BJ (cell line): ENCODE data around the gene MYO7B. TPM values are rescaled to one million over a fixed set of nuclear protein-coding genes. Genes with fewer than 3 reads are reported as not detected.

ENCODE experiments used
- CTCF ChIA-PET: fragments of 350-600 bp; formaldehyde crosslinking; extraction: SDS; loops from one replicate; lab custom pipeline; 2021; ENCODE audit warnings: antibody characterized with exemption, inconsistent platforms; lab: Yijun Ruan, JAX
- POLR2A ChIA-PET: fragments of 300-600 bp; sonication (Branson Sonifier 250); formaldehyde crosslinking; extraction: SDS; loops from one replicate; lab custom pipeline; 2021; ENCODE audit warnings: antibody characterized with exemption; lab: Charles Lee
- DNase-seq: peaks from one replicate; pipeline ENCODE4 v3.0.0-alpha.2; 2011; ENCODE audit warnings: low read depth
- H3K27me3 ChIP-seq: 2 replicates; pipeline ENCODE4 v1.6.0; 2011; ENCODE audit warnings: low read length; ENCODE audit not compliant: control insufficient read depth, insufficient read depth
- H3K36me3 ChIP-seq: 2 replicates; pipeline ENCODE4 v1.5.1; 2011; ENCODE audit warnings: low read length; ENCODE audit not compliant: control insufficient read depth, insufficient read depth
- H3K4me3 ChIP-seq: 2 replicates; pipeline ENCODE4 v1.5.1; 2011; ENCODE audit warnings: low read depth, mild to moderate bottlenecking, control low read depth, low read length
- polyA plus RNA-seq: library from polyadenylated mRNA; depleted of rRNA; stranded (reverse); fragments of >200 nt; gene quantifications from 2 replicates; pipeline ENCODE4 v1.2.3, GENCODE V29; 2011
- TF ChIP-seq, protein P1 (sequence below): IDR thresholded peaks from 2 replicates; pipeline ENCODE4 v1.5.1; 2011; ENCODE audit warnings: low read depth, mild to moderate bottlenecking, control low read depth, inconsistent platforms, low read length, moderate library complexity; ENCODE audit not compliant: insufficient read depth

MYO7B gene
- polyA plus RNA-seq, 1 experiment, result 0.36 TPM

- H3K27me3 ChIP-seq, result no peaks in the 10 kb centered on the region
- ChIA-PET POLR2A (no interaction called here), CTCF (interaction anchor here (1.4 to 2.8 kb wide), 2 partner anchors 30 to 54 kb away, joined by 3 to 14 read pairs; partner anchors contain the start of gene LIMS2)
- H3K4me3 ChIP-seq, result no peak overlapping the region
- DNase-seq, result no peak
- TF ChIP-seq, protein P1, sequence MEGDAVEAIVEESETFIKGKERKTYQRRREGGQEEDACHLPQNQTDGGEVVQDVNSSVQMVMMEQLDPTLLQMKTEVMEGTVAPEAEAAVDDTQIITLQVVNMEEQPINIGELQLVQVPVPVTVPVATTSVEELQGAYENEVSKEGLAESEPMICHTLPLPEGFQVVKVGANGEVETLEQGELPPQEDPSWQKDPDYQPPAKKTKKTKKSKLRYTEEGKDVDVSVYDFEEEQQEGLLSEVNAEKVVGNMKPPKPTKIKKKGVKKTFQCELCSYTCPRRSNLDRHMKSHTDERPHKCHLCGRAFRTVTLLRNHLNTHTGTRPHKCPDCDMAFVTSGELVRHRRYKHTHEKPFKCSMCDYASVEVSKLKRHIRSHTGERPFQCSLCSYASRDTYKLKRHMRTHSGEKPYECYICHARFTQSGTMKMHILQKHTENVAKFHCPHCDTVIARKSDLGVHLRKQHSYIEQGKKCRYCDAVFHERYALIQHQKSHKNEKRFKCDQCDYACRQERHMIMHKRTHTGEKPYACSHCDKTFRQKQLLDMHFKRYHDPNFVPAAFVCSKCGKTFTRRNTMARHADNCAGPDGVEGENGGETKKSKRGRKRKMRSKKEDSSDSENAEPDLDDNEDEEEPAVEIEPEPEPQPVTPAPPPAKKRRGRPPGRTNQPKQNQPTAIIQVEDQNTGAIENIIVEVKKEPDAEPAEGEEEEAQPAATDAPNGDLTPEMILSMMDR, result no peak
- peaks cover 4% of the 10 kb centered on the region for H3K36me3 ChIP-seq
These were observed 109.5 kb downstream of the MYO7B start for GRCh38 chr2:127645026-127645394.

DNA sequence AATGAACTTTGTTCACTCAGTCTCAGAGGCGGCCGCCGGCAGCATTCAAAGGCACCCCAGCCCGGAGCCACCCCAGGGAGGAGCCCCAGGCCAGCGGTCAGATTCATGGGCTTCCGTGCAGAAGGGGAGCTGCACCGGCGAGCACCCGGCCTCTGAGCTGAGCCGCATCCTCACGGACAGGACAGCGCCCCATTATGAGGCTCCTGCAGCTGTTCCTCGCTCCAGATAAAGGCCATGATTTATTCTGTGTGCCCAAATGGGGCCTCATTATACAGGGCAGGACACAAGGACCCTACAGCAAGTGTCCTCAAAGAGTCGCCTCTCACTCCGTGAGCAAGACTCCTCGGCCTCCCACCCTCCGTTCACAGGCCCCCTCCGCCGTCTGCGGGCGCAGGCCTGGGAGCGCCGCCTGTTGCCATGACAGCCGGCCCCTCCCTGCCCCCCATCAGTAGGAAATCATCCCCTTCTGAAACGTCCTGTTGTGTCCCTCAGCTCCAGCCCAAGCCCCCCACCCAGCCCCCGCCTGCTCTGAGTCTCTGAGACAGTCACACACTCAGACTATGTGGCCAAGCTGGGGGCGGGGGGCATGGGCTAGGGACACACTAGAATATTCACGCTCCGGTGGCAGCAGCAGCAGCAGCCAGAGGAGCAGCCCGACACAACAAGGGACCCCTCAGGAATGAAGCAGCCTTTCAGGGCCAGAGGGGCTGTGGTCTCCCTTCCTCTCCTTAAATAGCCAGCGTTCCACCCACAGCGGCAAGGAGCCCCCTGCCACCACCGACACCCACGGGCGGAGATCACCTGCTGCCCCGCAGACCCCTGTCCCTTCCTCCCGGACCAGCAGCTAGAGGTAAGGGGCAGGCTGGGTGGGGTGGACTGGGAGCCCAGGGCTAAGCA is 110.2 kb downstream of the MYO7B start, which contains the start of gene GPR17:
Gene GPR17 (plus strand): TSS at position 759 of the 897 bp plus-strand sequence. CDS start 4,583 bp downstream, outside the sequence.
- CTCF ChIA-PET, result interaction anchor here (2.8 kb wide), 1 partner anchor 54 kb away, joined by 14 read pairs; no protein-coding TSS in a partner anchor

DNA sequence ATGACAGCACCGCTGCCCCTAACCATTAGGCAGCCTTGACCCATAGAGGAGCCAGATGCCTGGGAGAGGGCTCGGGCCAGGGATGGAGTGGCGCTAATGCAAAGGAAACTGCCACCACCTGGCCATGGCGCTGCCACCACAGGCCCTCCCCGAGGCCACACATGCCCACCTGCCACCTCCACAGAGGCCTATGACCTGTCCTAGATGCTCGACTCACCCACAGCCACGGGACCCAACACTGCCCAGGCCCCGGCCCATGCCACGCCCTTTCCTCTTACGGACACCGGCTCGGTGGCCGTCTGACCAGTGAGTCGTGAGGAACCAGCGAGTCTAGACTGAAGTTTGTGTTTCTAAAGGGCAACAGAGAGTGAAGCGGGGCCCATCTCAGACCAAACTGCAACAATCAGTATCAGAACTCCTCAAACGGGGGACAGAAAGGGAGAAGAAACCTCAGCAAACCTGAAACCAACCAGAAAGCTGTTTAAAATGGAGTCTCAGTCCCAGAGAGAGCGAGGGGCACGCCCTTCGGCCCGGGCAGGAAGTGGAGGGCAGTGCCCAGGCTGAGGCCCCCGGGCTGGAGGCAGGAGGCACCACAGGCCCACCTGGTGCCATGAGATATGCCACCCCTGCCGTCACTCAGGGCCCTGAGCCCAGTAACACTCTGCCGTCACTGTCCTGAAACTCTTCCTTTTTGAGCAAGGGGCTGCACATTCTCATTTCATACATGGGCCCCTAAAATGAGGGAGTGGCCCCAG is 111.2 kb downstream of the MYO7B start:
- peaks cover 4% of the 10 kb centered on the region for H3K36me3 ChIP-seq
- CTCF ChIA-PET, result interaction anchor here (0.6 to 1.4 kb wide), 3 partner anchors 53 to 146 kb away, joined by 3 to 7 read pairs (median 5); no protein-coding TSS in a partner anchor
- TF ChIP-seq, protein P1, result no peak
- POLR2A ChIA-PET, result no interaction called here
- H3K4me3 ChIP-seq, result no peak overlapping the region
- DNase-seq, result no peak
- H3K27me3 ChIP-seq, result no peaks in the 10 kb centered on the region

More for the DNA sequence above, 110.2 kb downstream of the MYO7B start, which contains the start of gene GPR17:
- Histone ChIP-seq H3K4me3 (no peak within 1 kb of the TSS), H3K27me3 (no peaks in the 10 kb centered on the region), H3K36me3 (peaks cover 4% of the 10 kb centered on the region)
- DNase-seq, result no peak
- POLR2A ChIA-PET, result no interaction called here
- TF ChIP-seq, protein P1, result no peak

DNA sequence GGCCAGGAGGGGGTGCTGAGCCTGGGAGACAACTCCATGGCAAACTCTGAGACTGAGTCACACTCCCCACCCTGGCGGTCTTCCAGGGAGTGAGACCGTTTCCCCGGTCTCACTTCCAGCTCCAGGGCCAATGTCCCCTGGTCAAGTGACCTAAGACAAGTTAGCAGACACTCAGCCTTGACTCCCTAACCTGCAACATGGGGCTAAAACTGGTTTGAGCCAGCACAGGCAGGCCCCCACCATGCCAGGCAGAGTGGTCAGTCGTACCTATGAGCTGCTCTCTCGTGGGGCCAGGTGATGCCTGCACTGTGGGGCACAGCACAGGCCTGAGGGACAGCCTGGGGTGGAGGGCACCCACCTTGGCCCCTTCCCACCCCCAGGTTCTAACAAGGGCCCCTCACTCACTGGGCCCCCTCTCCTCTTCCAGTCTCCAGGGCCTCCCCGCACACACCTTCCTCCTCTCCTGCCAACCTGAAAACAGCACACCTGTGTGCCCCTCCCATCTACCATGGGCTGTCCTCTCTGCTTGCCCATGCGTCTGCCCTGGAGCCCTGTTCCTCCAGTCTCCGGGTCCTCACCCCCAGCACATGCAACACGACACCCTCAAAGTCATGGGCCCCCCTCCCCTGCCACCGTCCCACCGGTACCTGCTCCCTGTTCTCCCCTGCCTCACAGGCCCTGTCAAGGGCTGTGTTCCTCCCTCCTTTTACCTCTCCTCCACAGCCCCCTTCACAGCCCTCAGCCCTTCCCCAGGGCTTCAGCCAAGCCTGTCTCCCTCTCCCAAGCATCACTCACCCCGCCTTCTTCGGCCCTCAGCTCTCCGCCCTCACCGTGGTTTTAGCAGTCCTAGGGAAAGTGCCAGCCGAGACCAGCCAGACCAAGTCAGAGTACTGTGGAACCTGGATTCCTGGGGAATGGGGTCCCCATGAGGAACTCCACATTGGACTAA is 112.0 kb downstream of the MYO7B start:
- H3K36me3 ChIP-seq, result peaks cover 4% of the 10 kb centered on the region
- TF ChIP-seq, protein P1, result no peak
- CTCF ChIA-PET, result interaction anchor here (0.6 to 8.8 kb wide), 5 partner anchors 9 to 147 kb away, joined by 3 to 89 read pairs (median 5); no protein-coding TSS in a partner anchor
- H3K27me3 ChIP-seq, result no peaks in the 10 kb centered on the region
- no peak for DNase-seq
- H3K4me3 ChIP-seq, result no peak overlapping the region
- POLR2A ChIA-PET, result no interaction called here
